Activated T-helper 17 cell treated with anti-CD3 and anti-CD28 coated beads, Interleukin-2, amount 50 U/mL, for 72 hours (primary cell): Measurements from ENCODE around the gene MYOCD. TPM values are rescaled to one million over a fixed set of nuclear protein-coding genes. Genes with fewer than 3 reads are reported as not detected.
A peak's percentile ranks its signal among the peaks of the same experiment; 100 is the strongest.

ENCODE experiments used
- ATAC-seq: fragments of 150-1000 bp; cut with Tn5 transposase; replicated peaks from 2 replicates; pipeline ENCODE4 v1.10.0; 2021; ENCODE audit warnings: mild to moderate bottlenecking, moderate library complexity
- H3K27ac Mint-ChIP-seq: one replicate; pipeline ENCODE4 v1.8.0; 2022; ENCODE audit warnings: mixed read lengths
- H3K27me3 Mint-ChIP-seq: one replicate; pipeline ENCODE4 v1.8.0; 2022; ENCODE audit warnings: mixed read lengths
- H3K36me3 Mint-ChIP-seq: one replicate; pipeline ENCODE4 v1.8.0; 2022; ENCODE audit warnings: low read depth, mild to moderate bottlenecking, mixed read lengths
- H3K4me1 Mint-ChIP-seq: one replicate; pipeline ENCODE4 v1.8.0; 2022; ENCODE audit warnings: mixed read lengths
- H3K4me3 Mint-ChIP-seq: one replicate; pipeline ENCODE4 v1.8.0; 2022; ENCODE audit warnings: mild to moderate bottlenecking, mixed read lengths
- H3K9me3 Mint-ChIP-seq: one replicate; pipeline ENCODE4 v1.8.0; 2022; ENCODE audit warnings: mixed read lengths
- total RNA-seq, 2 donors: library from RNA; stranded (reverse); gene quantifications; one replicate each; pipeline ENCODE4 v1.2.3, GENCODE V29; 2022

The MYOCD gene
- total RNA-seq, 2 donors from 2014 or later, result not detected

GRCh38 chr17:12736526-12736925 is 70.8 kb downstream of the MYOCD start:
- H3K9me3 Mint-ChIP-seq, result no peaks in the 10 kb centered on the region
- H3K4me3 Mint-ChIP-seq, result no peak overlapping the region
- no peak for ATAC-seq
- H3K36me3 Mint-ChIP-seq, result no peaks in the 10 kb centered on the region
- peaks cover 3% of the 10 kb centered on the region for H3K27me3 Mint-ChIP-seq
- no peak overlapping the region for H3K27ac Mint-ChIP-seq
- H3K4me1 Mint-ChIP-seq, result no peaks in the 10 kb centered on the region

DNA sequence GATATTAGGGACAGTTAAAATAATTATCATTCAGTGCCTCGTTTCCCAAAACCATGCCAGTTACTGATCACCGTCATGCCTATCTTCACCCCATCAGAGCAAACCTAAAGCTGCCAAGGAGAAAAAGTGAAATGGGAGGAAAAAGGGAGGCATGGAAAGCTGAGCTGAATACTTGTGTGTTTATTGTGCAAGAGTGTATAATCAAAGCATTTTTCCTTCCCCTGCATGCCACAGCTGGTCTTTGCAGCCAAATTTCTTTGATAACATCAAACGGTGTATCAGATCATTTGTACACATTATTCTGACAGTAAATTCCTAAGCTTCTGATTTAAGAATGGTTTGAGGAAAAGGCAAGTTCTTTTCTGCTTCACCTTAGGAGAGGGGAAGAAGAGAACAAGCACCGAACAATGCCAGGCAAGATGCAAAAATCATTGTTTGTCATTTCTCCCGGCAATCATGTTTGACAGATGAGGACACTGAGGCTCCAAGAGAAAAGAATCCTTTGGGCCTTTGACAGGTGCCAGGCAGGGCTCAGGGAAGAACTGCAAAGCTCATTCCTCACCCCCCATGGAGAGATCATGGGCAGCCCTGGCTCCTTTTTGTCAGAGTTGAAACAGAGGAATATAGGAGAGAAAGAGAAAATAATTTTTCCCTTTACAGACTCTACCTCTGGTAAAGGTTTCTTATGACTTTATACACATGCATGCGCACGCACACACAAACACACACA is 72.2 kb downstream of the MYOCD start:
- Mint-ChIP-seq H3K27ac (no peak overlapping the region), H3K4me3 (no peak overlapping the region), H3K36me3 (no peaks in the 10 kb centered on the region), H3K9me3 (no peaks in the 10 kb centered on the region), H3K4me1 (no peaks in the 10 kb centered on the region), H3K27me3 (peaks cover 3% of the 10 kb centered on the region)
- ATAC-seq, result no peak

DNA sequence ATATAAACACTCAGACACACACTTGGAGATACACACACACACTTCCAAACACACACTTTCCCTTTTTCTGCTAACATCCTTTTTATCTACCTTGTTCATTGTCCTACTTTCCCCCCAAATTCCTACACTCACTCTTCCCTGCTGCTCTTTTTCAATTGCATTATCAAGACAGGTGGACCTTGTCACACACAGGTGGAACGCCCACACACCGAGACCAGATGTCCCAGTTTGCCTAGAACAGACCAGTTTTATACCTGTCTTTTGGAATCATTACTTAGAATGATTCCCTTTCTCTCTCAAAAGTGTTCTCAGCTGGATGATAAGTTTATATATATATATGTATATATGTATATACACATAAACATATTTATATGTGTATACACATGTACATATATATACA is 72.9 kb downstream of the MYOCD start:
- H3K4me1 Mint-ChIP-seq, result no peaks in the 10 kb centered on the region

DNA sequence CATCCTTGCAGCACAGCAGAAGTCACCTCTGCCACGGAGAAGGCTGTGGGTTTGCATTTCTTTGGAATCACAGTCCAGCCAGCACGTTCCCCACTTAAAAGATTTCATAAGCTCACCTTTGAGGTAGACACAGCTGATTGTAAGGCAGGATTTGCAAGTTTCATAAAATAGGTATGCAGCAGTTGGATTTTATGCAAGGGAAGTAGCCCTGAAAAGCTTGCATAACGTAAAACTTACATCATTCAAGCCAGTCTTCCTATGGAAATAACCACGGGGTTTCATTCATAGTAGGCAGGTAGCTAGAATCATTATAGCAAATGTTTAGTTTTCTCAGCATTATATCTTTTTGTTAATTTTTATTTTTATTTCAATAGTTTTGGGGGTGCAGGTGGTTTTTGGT is 73.8 kb downstream of the MYOCD start:
- Mint-ChIP-seq H3K9me3 (no peaks in the 10 kb centered on the region), H3K4me1 (no peaks in the 10 kb centered on the region), H3K27ac (no peak overlapping the region), H3K36me3 (no peaks in the 10 kb centered on the region), H3K27me3 (no peaks in the 10 kb centered on the region), H3K4me3 (no peak overlapping the region)
- ATAC-seq, result no peak

More for the DNA sequence above, 72.9 kb downstream of the MYOCD start:
- H3K27me3 Mint-ChIP-seq, result peaks cover 3% of the 10 kb centered on the region
- no peak overlapping the region for H3K4me3 Mint-ChIP-seq
- H3K36me3 Mint-ChIP-seq, result no peaks in the 10 kb centered on the region
- no peak overlapping the region for H3K27ac Mint-ChIP-seq
- H3K9me3 Mint-ChIP-seq, result no peaks in the 10 kb centered on the region
- no peak for ATAC-seq

DNA sequence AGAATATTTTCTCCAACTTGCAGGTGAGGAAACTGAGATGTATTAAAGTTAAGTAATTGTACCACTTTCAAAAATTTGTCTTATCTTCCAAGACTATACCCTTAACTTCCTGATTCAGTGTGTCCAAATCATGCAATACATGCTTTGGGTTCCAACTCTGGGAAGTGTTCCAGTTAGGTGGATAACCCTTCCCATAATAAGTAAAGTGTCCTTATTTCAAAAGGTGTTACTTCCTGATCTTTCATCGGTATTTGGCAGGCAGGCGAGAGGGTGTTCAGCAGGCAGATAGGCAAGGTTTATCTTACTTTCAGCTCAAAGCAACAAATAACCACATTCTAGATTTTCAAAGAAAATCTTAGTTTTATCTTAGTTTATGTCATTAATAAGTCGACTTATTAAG is 77.4 kb downstream of the MYOCD start:
- Mint-ChIP-seq H3K36me3 (no peaks in the 10 kb centered on the region), H3K9me3 (peaks cover 8% of the 10 kb centered on the region), H3K27ac (no peak overlapping the region), H3K4me3 (no peak overlapping the region), H3K4me1 (no peaks in the 10 kb centered on the region), H3K27me3 (peaks cover 12% of the 10 kb centered on the region)
- no peak for ATAC-seq

- peaks cover 8% of the 10 kb centered on the region for H3K9me3 Mint-ChIP-seq
Observed at GRCh38 chr17:12744298-12744697, 78.6 kb downstream of the MYOCD start.

GRCh38 chr17:12744786-12745185 is 79.1 kb downstream of the MYOCD start:
- no peaks in the 10 kb centered on the region for H3K36me3 Mint-ChIP-seq

More at GRCh38 chr17:12744298-12744697, 78.6 kb downstream of the MYOCD start:
- peaks cover 12% of the 10 kb centered on the region for H3K27me3 Mint-ChIP-seq
- no peaks in the 10 kb centered on the region for H3K4me1 Mint-ChIP-seq
- no peak overlapping the region for H3K27ac Mint-ChIP-seq
- no peak overlapping the region for H3K4me3 Mint-ChIP-seq
- H3K36me3 Mint-ChIP-seq, result no peaks in the 10 kb centered on the region
- no peak for ATAC-seq

GRCh38 chr17:12745486-12745885 is 79.8 kb downstream of the MYOCD start:
- peaks cover 12% of the 10 kb centered on the region for H3K27me3 Mint-ChIP-seq
- no peak overlapping the region for H3K4me3 Mint-ChIP-seq
- peaks cover 8% of the 10 kb centered on the region for H3K9me3 Mint-ChIP-seq
- no peak overlapping the region for H3K27ac Mint-ChIP-seq
- no peaks in the 10 kb centered on the region for H3K4me1 Mint-ChIP-seq
- H3K36me3 Mint-ChIP-seq, result no peaks in the 10 kb centered on the region
- ATAC-seq, result no peak

More at GRCh38 chr17:12744786-12745185, 79.1 kb downstream of the MYOCD start:
- H3K9me3 Mint-ChIP-seq, result peaks cover 8% of the 10 kb centered on the region
- peaks cover 12% of the 10 kb centered on the region for H3K27me3 Mint-ChIP-seq
- ATAC-seq, result no peak
- H3K27ac Mint-ChIP-seq, result no peak overlapping the region
- no peak overlapping the region for H3K4me3 Mint-ChIP-seq
- no peaks in the 10 kb centered on the region for H3K4me1 Mint-ChIP-seq

DNA sequence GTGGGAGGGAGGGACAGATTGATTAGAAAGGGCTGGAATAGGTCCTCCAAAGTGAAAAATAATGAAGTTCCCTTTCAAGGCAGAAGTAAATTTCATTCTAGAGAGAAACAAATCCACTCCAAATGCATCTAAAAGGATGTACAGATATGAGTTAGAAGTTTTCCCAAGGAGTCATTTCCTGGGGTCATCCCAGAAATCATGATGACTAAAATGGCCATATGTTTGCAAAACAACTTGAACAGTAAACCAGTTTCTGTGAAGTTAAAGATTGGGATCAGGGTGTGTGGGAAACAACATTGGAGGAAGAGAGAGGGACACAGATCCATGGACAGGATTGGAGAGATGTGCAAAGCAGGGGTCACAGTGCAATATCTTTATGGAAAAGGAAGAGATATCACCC is 91.1 kb downstream of the MYOCD start:
- Mint-ChIP-seq H3K27ac (no peak overlapping the region), H3K4me3 (no peak overlapping the region), H3K9me3 (peaks cover 4% of the 10 kb centered on the region), H3K4me1 (no peaks in the 10 kb centered on the region), H3K27me3 (no peaks in the 10 kb centered on the region), H3K36me3 (no peaks in the 10 kb centered on the region)
- no peak for ATAC-seq

DNA sequence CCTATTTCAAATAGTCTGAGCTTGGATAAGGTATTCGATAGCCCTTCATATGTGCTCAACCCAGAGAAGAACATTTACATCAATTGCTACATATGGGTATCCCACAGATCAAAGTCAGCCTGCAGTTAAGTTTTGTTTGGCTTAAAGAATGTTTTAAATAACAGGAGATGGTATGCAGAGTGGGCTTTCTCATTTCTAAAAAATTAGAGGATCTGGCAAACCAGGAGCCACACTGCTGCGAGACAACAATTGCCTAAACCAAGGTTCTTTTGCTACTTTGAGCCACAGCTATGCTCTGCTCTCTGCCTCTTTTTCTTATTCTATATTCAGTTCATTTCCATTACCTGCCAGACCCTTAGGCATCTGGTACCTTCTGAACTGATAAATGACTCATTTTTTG is 93.4 kb downstream of the MYOCD start:
- Mint-ChIP-seq H3K4me1 (no peaks in the 10 kb centered on the region), H3K27me3 (peaks cover 3% of the 10 kb centered on the region), H3K27ac (no peak overlapping the region), H3K4me3 (no peak overlapping the region), H3K36me3 (no peaks in the 10 kb centered on the region), H3K9me3 (peaks cover 9% of the 10 kb centered on the region)
- ATAC-seq, result no peak

DNA sequence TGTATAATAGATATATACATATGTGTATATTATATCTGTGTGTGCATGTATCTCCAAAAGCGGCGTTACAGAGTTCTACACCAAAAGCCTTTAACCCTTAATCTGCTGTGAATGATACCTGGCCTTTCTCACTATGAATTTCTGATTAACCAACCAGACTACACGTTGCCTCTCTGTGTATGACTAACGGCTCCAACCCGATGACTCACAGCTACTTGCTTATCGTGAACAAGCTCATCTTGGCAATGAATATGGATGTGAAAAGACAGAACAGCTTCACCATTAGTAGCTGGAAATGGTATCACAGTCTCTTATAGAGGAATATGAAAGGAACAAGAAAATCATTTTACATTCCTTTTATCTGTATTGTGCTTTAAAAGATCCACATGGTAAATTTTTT is 99.9 kb downstream of the MYOCD start:
- no peak overlapping the region for H3K27ac Mint-ChIP-seq
- no peaks in the 10 kb centered on the region for H3K36me3 Mint-ChIP-seq
- H3K4me1 Mint-ChIP-seq, result no peaks in the 10 kb centered on the region
- H3K4me3 Mint-ChIP-seq, result no peak overlapping the region
- ATAC-seq, result no peak
- peaks cover 11% of the 10 kb centered on the region for H3K27me3 Mint-ChIP-seq
- H3K9me3 Mint-ChIP-seq, result peaks cover 14% of the 10 kb centered on the region

DNA sequence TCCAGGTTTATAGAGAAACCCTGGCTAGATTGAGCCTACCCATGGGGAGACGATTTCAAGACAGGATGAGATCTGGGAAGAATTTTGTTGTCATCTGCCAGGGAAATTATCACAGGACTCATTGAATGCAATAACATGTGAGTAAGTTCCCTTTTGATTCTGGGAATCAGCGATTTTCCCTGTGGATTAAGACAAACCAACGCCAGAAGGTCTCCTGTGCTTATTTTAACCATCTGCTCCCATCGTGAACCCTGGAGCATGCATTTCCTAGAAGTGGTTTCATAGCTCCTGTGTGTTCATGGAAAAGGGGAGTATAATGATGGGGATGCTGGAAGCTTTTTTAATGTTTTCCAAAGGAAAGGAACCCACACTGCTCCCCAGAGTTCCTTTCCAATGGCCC is 102.6 kb downstream of the MYOCD start:
- Mint-ChIP-seq H3K36me3 (no peaks in the 10 kb centered on the region), H3K4me1 (no peaks in the 10 kb centered on the region), H3K4me3 (no peak overlapping the region), H3K9me3 (peaks cover 5% of the 10 kb centered on the region), H3K27me3 (peaks cover 8% of the 10 kb centered on the region), H3K27ac (no peak overlapping the region)
- ATAC-seq, result no peak

DNA sequence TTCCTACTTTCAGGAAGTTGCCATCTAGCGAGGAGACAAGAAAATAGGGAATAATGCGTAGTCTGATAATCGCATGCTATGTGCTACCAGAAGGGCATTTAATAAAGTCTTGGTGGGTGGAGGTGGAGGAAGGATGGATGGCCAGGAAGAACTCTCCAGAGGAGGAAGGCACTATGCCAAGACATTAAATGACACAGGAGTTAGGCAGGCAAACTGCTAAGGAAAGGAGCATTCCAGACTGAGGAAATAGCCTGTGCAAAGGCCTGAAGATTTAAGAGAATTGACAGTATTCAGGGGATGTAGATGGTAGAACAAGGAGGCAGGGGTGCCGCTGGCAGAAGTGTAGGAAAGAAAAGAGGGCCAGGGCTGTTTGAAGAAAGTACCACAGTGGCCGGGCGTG is 104.3 kb downstream of the MYOCD start:
- ATAC-seq, result no peak
- peaks cover 5% of the 10 kb centered on the region for H3K9me3 Mint-ChIP-seq
- no peak overlapping the region for H3K4me3 Mint-ChIP-seq
- H3K36me3 Mint-ChIP-seq, result no peaks in the 10 kb centered on the region
- no peaks in the 10 kb centered on the region for H3K4me1 Mint-ChIP-seq
- H3K27me3 Mint-ChIP-seq, result peaks cover 8% of the 10 kb centered on the region
- H3K27ac Mint-ChIP-seq, result no peak overlapping the region

DNA sequence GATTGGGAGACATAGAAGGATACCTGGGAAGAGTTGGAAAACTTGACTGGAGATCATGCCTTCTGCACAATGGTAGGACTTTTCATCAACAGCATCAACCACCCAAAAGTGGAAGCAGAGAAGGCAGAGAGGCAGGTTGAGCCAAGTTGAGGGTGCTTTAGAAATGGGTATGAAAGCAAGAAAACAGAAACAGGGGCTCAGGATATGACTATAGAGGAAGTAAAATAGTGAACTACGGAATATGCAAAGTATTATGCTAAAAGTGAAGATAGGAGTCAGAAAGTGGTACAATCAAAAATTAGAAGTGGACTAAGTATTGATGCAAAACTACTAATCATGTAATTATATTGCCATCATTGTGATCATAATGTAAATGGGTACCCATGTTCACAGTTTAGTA is 107.5 kb downstream of the MYOCD start:
- ATAC-seq, result no peak
- no peaks in the 10 kb centered on the region for H3K36me3 Mint-ChIP-seq
- no peak overlapping the region for H3K27ac Mint-ChIP-seq

DNA sequence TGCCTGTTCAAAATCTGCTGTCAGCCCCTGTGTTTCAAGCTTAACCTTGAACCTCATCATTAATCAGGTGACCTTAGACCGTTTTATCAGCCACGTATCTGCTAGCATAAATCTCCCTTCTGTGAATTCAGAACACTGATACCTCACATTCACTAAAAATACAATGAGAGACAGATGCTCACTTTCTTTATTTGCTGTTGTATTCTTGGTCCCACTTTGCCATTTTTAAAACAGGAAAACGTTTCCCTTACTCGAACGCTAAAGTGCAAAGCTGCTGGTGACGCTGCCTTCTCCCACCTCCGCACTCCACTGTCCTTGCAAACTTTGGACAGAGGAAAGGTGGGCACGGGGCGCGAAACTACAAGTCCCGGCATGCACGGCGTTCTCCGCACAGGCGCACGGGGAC is 123.4 kb downstream of the MYOCD start:
- Mint-ChIP-seq H3K36me3 (no peaks in the 10 kb centered on the region), H3K27ac (no peak overlapping the region), H3K4me3 (peak overlapping the region; percentile 40), H3K27me3 (peaks cover 36% of the 10 kb centered on the region), H3K4me1 (no peaks in the 10 kb centered on the region), H3K9me3 (peaks cover 7% of the 10 kb centered on the region)
- ATAC-seq, result no peak

More for the DNA sequence above, 107.5 kb downstream of the MYOCD start:
- Mint-ChIP-seq H3K9me3 (peaks cover 5% of the 10 kb centered on the region), H3K27me3 (peaks cover 8% of the 10 kb centered on the region), H3K4me3 (no peak overlapping the region), H3K4me1 (no peaks in the 10 kb centered on the region)
